Inflammatory macrophage treated with lipopolysaccharide for 4 hours (primary cell): ENCODE measurements around the gene CGB8.
A peak's percentile ranks its signal among the peaks of the same experiment; 100 is the strongest.
"Not testable (repeated sequence)": the region's sequence is repeated elsewhere in the genome, so short reads cannot be mapped to it uniquely, and the experiment has no call there.

Source experiments
- DNase-seq: peaks from one replicate; pipeline ENCODE4 v3.0.0-alpha.2; 2020

CGB8 gene

DNA sequence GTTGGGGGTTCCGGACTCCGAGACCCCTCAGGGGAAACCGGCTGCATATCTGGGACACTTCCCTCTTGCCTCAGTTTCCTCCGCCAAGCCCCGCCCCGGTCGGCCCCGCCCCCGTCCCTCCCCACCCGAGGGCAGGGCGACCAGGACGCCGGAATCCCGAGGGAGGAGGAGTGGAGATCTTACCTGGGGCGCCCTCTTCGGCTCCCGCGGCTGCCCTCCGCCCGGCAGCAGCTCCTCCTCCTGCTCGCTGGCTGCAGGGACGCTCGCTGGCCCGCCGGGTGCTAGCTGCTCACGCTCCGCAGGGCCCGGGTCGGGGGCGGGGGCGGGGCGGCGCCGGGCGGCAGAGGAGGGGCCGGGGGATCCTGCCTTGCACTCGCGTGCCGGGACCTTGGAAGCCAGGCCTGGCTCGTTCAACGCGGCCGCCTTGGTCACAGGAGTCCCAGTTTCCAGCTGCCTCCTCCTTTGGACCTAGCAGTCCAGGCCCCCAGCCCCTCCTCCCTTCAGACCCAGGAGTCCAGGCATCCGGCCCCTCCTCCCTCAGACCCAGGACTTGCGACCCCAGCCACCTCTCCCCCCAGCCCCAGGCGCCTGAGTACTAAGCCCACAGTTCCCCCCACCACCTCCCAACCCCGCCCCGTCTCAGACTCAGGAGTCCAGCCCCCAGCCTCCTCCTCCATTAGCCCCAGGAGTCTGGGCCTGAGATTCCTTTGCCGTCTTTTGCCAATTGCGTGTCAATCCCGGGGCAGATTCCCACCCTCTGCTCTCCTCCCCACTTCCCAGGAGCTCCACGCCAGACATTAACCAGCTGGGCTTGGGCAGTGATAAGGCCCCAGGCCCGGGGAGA, 16.1 kb upstream of the CGB8 start, which contains the start of gene NTF4:
Gene NTF4 (minus strand): TSS at position 51 of the 844 bp plus-strand sequence. CDS start 2,821 bp downstream, outside the sequence.
- no peak for DNase-seq

DNA sequence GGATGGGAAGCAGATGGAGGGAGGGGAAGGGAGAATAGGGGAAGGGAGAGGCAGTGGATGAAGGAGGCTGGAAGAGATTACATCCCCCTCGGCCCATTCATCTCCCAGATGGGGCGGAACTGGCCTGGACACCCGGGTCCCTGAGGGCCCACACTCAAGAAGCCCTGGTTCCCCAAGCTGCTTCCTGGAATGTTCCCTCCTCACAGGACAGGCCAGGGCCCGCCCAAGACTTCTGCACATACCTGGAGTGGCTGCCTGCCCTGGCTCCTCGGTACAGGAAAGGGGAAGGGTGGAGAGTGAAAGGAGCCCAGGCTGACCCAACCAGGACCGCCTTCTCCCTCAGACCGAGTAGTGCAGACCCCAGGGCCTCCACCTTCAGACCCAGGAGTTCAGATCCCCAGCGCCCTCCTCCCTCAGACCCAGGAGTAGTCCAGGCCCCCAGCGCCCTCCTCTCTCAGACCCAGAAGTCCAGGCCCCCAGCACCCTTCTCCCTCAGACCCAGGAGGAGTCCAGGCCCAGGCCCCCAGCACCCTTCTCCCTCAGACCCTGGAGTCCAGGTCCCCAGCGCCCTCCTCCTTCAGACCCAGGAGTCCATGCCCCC, 15.2 kb upstream of the CGB8 start:
- no peak for DNase-seq

GRCh38 chr19:49061445-49061844, 12.5 kb upstream of the CGB8 start:
- no peak for DNase-seq

- DNase-seq, result no peak
These were observed 12.1 kb upstream of the CGB8 start for GRCh38 chr19:49061000-49061399.

GRCh38 chr19:49059053-49059452, 10.1 kb upstream of the CGB8 start:
- no peak for DNase-seq

DNA sequence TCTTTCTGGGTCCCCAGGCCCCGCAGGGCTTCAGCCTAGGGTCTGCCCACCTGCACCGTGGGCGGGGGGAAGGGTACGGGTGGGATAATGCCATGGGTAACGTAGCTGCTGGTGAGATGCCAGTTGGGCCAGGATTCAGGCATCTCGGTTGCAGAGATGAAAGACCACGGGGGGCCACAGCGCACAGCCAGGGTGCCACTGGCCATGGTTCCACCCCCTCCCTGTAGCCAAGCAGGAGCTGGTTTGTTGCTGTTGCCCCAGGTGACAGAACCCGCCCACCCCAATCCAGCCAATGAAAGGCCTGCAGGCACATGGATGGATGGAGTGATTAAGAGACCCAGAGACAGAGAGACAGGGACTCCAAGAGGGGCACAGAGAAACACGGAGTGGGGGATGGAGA, 9.7 kb upstream of the CGB8 start:
- DNase-seq, result no peak

GRCh38 chr19:49057636-49058234, 8.8 kb upstream of the CGB8 start, which contains the start of gene CGB7:
TSS of gene CGB7 (minus strand) at chr19:49057749. CDS start at chr19:49055375, 2,374 bp downstream.
- peak; percentile 39 for DNase-seq

DNA sequence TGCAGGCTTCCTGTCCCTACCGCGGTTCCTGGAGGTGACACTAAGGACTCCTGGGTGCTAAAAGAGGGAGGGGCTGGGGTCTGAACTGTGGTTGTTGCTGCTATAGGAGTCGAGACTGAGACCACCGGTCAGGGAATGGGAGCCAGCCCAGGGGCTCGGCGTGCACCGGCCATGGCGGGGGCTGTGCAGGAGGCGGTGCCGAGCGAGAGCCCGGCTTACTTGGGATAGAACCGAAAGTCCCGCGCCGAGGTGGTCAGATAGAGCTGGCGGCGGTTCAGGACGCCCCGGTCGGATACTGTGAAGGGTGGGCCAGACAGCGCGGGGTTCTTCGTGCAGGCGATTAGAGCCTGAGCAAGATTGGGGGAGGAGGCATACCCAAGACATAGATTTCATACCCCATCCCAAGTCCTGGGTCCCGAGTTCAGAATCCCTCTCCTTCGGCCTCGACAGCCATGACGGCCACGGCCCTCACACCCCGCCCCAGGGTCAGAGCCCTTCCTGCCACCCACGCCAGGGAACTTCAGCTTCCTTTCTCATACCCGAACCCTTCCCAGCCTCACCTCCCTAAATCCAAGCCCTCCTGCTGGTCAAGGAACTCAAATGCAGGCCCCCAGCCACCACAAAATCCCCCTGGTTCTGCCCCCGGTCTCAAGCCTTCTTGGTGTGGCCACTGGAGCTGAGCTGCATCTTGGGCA, 8.1 kb upstream of the CGB8 start:
- not testable (repeated sequence) for DNase-seq

DNA sequence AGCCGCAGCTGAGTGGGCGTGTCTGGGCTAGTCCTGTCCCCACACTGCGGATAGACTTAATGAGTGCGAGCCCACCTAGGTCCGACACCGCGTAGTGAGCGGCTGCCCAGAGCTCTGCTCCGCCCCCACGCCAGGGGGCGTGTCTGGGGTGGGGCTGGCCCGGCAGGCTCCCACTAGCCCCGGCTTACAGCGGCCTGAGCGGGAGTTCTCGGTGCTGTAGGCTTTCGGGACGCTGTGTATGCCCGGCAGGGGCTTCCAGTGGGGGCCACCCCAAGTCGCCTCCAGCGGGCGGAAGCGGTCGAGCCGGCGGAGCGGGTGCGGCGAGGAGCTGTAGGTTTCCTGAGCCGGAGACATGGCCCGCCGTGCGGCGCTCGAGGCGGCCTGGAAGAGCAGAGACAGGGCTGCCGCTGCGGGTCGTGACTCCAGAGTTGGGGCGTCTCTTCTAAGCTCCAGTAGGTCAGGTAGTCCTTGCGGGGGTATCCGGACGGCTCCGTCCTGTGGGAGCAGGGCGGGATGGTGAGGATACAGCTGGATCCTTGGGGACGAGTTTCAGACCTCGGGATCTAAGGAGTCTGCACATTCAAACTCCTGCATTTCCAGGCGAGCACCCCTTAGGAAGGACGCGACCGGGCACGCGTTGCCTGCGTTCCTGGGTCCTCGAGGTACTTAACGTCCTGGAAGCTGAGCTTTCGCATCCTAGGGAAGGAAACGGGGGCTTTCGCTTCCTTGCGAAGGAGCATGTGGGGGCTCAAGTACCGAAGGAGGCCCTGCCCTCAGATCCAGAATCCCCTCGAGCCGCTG, 7.4 kb upstream of the CGB8 start:
- peak; percentile 30 for DNase-seq

GRCh38 chr19:49050376-49051033, 1.6 kb upstream of the CGB8 start:
- DNase-seq, result not testable (repeated sequence)

DNA sequence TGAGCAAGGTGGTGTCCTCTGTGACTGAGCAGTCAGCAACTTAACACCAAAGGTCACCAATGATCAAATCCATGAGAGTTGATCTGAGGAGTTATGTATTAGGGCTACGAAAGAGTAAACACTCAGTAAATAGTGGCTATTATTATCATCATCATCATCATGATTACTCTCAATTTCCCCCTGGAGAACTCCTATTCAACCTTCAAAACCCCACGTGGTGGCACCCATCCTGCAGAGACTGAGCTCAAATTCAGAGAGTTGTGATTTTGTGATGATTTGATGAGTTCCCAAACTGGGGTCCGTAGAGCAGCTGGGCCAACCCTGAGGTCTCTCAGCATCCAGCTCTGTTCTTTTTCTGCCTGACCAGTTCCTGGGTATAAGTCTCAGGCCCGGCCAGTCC, 923 bp upstream of the CGB8 start:
- DNase-seq, result not testable (repeated sequence)

DNA sequence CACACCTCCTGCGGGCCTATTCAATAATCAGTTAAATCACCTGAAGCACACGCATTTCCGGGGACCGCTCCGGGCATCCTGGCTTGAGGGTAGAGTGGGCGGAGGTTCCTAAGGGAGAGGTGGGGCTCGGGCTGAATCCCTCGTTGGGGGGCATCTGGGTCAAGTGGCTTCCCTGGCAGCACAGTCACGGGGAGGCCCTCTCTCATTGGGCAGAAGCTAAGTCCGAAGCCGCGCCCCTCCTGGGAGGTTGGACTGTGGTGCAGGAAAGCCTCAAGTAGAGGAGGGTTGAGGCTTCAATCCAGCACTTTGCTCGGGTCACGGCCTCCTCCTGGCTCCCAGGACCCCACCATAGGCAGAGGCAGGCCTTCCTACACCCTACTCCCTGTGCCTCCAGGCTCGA, 5.4 kb downstream of the CGB8 start, which contains the start of gene CGB5:
Gene CGB5 (plus strand): TSS at position 301 of the 400 bp plus-strand sequence. CDS start 362 bp downstream, outside the sequence.
- DNase-seq, result not testable (repeated sequence)

DNA sequence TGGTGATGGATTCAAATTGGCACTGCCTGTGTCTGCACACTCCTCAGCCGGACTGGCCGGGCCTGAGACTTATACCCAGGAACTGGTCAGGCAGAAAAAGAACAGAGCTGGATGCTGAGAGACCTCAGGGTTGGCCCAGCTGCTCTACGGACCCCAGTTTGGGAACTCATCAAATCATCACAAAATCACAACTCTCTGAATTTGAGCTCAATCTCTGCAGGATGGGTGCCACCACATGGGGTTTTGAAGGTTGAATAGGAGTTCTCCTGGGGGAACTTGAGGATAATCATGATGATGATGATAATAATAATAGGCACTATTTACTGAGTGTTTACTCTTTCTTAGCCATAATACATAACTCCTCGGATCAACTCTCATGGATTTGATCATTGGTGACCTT, 6.2 kb downstream of the CGB8 start:
- DNase-seq, result not testable (repeated sequence)

DNA sequence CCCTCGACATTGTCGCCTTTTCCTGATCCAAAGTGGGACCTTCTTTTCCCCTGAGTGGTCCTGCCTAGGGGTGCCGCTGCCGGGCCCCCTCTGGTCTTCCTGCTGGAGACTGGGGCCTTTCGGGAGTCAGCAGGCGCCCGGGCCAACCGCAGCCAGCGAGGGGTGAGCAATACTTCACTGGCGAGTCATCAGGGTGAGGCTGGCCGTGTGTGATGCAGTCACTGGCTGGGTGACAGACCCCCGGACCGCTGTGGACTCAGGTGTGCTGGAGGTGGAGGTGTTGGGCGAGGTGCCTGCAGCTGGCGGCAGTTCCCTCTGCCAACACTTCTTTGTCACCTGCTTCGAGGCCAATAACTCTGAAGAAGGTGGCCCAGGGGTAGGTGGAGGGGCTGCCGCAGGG, 6.7 kb downstream of the CGB8 start:
- no peak for DNase-seq

DNA sequence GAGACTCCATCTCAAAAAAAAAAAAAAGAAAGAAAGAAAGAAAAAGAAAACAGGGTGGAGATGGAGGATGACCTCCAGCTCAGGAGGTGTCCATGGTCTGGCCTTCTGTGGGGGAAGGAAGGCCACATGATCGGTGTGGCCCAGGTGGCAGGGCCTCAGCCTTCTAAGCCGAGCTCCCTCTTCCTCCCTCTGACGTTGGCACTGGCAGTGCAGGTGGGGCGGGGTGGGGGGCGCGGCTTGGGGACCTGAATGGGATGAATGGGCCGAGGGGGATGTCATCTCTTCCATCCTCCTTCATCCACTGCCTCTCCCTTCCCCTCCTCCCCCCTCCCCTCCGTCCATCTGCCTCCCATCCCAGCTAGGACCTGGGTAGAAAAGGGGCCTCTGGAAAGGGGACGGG, 9.2 kb downstream of the CGB8 start:
- not testable (repeated sequence) for DNase-seq

- not testable (repeated sequence) for DNase-seq
These were observed 10.2 kb downstream of the CGB8 start for GRCh38 chr19:49038557-49039276.

DNA sequence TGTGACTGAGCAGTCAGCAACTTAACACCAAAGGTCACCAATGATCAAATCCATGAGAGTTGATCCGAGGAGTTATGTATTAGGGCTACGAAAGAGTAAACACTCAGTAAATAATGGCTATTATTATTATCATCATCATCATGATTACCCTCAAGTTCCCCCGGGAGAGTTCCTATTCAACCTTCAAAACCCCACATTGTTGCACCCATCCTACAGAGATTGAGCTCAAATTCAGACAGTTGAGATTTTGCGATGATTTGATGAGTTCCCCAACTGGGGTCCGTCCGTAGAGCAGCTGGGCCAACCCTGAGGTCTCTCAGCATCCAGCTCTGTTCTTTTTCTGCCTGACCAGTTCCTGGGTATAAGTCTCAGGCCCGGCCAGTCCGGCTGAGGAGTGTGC, 10.8 kb downstream of the CGB8 start:
- not testable (repeated sequence) for DNase-seq

DNA sequence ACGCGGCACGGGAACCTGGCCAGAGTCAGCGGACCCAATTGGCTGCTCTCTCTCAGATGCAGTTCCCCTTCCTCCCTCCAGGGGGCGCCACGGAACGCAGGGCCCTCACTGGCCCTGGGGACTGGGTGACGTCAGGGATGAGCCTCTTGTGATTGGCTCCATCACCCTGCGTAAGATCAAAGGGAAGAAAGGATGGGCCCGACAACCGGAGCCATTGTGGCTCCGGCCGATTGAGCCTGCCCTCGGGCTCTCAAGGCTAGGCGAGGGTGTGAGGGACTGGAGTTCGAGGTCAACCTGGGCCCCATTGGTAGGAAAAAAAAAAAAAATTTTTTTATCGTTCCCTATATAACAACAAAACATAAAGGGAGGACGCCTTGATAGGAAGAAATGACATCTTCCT, 12.1 kb downstream of the CGB8 start, which contains the start of gene CGB1:
Gene CGB1 (minus strand): TSS at position 81 of the 400 bp plus-strand sequence. CDS start 184 bp downstream, outside the sequence.
- DNase-seq, result peak; percentile 51

DNA sequence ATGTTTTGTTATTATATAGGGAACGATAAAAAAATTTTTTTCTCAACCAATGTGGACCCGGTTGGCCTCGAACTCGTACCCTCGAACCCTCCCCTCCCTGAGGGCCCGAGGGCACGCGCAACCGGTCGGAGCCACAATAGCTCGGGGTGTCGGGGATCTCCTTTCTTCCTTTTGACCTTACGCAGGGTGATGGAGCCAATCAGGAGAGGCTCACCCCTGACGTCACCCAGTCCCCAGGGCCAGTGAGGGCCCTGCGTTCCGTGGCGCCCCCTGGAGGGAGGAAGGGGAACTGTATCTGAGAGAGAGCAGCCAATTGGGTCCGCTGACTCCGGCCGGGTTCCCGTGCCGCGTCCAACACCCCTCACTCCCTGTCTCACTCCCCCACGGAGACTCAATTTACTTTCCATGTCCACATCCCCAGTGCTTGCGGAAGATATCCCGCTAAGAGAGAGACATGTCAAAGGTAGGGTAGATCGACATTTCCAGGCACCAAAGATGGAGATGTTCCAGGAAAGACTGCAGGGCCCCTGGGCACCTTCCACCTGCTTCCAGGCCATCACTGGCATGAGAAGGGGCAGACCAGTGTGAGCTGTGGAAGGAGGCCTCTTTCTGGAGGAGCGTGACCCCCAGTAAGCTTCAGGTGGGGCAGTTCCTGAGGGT, 17.1 kb downstream of the CGB8 start, which contains the start of gene CGB2:
Gene CGB2 (plus strand): TSS at position 249 of the 660 bp plus-strand sequence. CDS start 206 bp downstream, at position 455.
- DNase-seq, result peak; percentile 45

- DNase-seq, result not testable (repeated sequence)
These were observed 18.6 kb downstream of the CGB8 start for GRCh38 chr19:49030323-49030722.
